GM12892 (cell line): ENCODE results near the gene FGF16.

Experiments used
- POLR2AphosphoS5 ChIP-seq: IDR thresholded peaks from 2 replicates; pipeline ENCODE4 v1.6.1; 2011; ENCODE audit warnings: low read depth, low read length, control low read depth
- TAF1 ChIP-seq: IDR thresholded peaks from 2 replicates; pipeline ENCODE4 v1.6.1; 2011; ENCODE audit warnings: low read depth, mild to moderate bottlenecking, control low read depth, low read length, borderline replicate concordance

DNA sequence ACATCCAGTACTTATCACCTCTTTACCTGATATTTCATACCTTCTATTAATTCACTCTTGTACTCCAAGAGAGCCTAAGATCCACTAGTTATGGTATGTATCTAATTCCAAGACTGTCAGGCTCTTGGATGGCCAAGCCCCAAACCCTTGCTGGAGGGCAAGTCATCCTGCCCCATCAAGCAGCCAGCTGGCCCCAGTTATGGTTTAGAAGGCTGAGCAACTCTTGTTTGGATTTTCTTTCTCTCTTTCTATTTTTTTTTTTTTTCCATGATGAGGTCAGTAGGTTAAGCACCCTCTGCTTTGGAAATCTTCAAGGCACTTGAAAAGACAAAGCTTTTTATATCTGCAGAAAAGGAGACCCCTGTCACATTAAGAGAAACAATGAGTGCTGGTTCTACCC lies 10.9 kb upstream of the FGF16 start:
- TF ChIP-seq POLR2AphosphoS5 (no peak), TAF1 (no peak)
